Caco-2 (cell line): ENCODE results near the gene ICA1. TPM values are rescaled to one million over a fixed set of nuclear protein-coding genes. Genes with fewer than 3 reads are reported as not detected.

Experiments used
- BruUV-seq: library from RNA; stranded (reverse); fragments of 400-500 nt; replicated peaks from 2 replicates; lab custom pipeline; 2021; lab: Mats Ljungman, UMichigan
- CTCF ChIA-PET: fragments of 300-600 bp; sonication (Branson Sonifier 250); formaldehyde crosslinking; loops from one replicate; lab custom pipeline; 2022; ENCODE audit warnings: antibody characterized with exemption; lab: Charles Lee
- POLR2A ChIA-PET: fragments of 300-600 bp; sonication (Branson Sonifier 250); formaldehyde crosslinking; loops from one replicate; lab custom pipeline; 2022; ENCODE audit warnings: antibody characterized with exemption; lab: Charles Lee
- DNase-seq, 2 experiments: peaks; one replicate each; pipeline versions ENCODE4 v3.0.0 to v3.0.0-alpha.2; 2020 to 2022
- H3K27me3 ChIP-seq: replicated peaks from 2 replicates; pipeline ENCODE4 v1.6.0; 2011; ENCODE audit warnings: low read length; ENCODE audit not compliant: control insufficient read depth, insufficient read depth
- H3K36me3 ChIP-seq: 2 replicates; pipeline ENCODE4 v1.5.1; 2011; ENCODE audit warnings: low read length; ENCODE audit not compliant: control insufficient read depth, insufficient read depth
- H3K4me1 ChIP-seq: fragments of 250-450 bp; sonication (Bioruptor Pico); 2 replicates; pipeline ENCODE4 v1.5.1; 2020; ENCODE audit warnings: mild to moderate bottlenecking
- H3K4me3 ChIP-seq: 2 replicates; pipeline ENCODE4 v1.5.1; 2011; ENCODE audit warnings: low read depth, mild to moderate bottlenecking, control low read depth, low read length
- H3K9me3 ChIP-seq: fragments of 250-450 bp; sonication (Bioruptor Pico); 2 replicates; pipeline ENCODE4 v1.5.1; 2020; ENCODE audit warnings: mild to moderate bottlenecking, moderate library complexity
- H3K27ac Mint-ChIP-seq: one replicate; pipeline ENCODE4 v1.8.0; 2022; ENCODE audit warnings: mixed read lengths; ENCODE audit not compliant: unreplicated experiment
- H3K27me3 Mint-ChIP-seq: one replicate; pipeline ENCODE4 v1.8.0; 2022; ENCODE audit warnings: mixed read lengths; ENCODE audit not compliant: insufficient read depth, unreplicated experiment
- H3K36me3 Mint-ChIP-seq: one replicate; pipeline ENCODE4 v1.8.0; 2022; ENCODE audit warnings: mild to moderate bottlenecking, mixed read lengths; ENCODE audit not compliant: insufficient read depth, unreplicated experiment
- H3K4me1 Mint-ChIP-seq: one replicate; pipeline ENCODE4 v1.8.0; 2022; ENCODE audit warnings: low read depth, mixed read lengths; ENCODE audit not compliant: unreplicated experiment
- H3K4me3 Mint-ChIP-seq: one replicate; pipeline ENCODE4 v1.8.0; 2022; ENCODE audit warnings: mild to moderate bottlenecking, moderate library complexity, mixed read lengths; ENCODE audit not compliant: unreplicated experiment
- H3K9me3 Mint-ChIP-seq: one replicate; pipeline ENCODE4 v1.8.0; 2022; ENCODE audit warnings: mixed read lengths; ENCODE audit not compliant: unreplicated experiment
- CTCF ChIP-seq, 2 experiments: fragments of 200-600 bp in 1 of 2; IDR thresholded peaks; 1 replicate in 1 of 2; 2 replicates in 1 of 2; pipeline versions ENCODE4 v1.5.1 to v1.8.0; 2011 to 2022; ENCODE audit warnings: antibody characterized with exemption in 1 of 2, control low read depth in 1 of 2, inconsistent platforms in 1 of 2, low read depth in 1 of 2, low read length in 1 of 2, mild to moderate bottlenecking in 1 of 2, moderate library complexity in 1 of 2; ENCODE audit not compliant: insufficient read depth in 1 of 2, severe bottlenecking in 1 of 2, unreplicated experiment in 1 of 2
- intact Hi-C: fragments of 100-400 bp; cut with micrococcal nuclease; formaldehyde crosslinking; loops from one replicate; pipeline ENCODE4 v1.10.0; 2022; ENCODE audit not compliant: unreplicated experiment
- total RNA-seq: library from RNA; stranded (reverse); gene quantifications from 2 replicates; pipeline ENCODE4 v1.2.3, GENCODE V29; 2022

Gene ICA1
- total RNA-seq, 1 experiment from 2014 or later, result 34.2 TPM

DNA sequence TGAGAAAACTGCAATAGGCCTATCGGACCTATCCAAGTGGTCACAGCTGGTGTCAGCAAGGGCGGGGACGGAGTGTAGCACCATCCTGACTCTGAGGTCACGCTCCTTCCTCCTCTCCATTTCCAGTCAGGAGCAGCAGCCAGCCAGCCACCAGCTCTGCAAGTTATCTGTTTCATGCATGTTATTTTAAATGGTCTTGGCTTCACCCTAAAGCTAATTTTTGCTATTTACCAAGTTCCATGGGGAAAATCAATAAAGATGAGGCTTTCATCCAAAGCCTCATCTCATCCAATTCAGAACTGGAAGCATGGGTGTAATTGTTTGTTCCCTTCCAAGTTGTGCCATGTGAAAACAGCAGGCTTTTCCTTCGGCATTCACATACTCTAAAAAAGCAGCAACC, 49.3 kb downstream of the ICA1 start:
- POLR2A ChIA-PET, result no interaction called here
- no peak for DNase-seq
- H3K27me3 Mint-ChIP-seq, result no peaks in the 10 kb centered on the region
- no peak overlapping the region for H3K4me3 Mint-ChIP-seq
- Histone ChIP-seq H3K9me3 (no peaks in the 10 kb centered on the region), H3K4me3 (no peak overlapping the region), H3K4me1 (no peaks in the 10 kb centered on the region), H3K27me3 (no peaks in the 10 kb centered on the region), H3K36me3 (no peaks in the 10 kb centered on the region)
- peaks cover 4% of the 10 kb centered on the region for H3K4me1 Mint-ChIP-seq
- CTCF ChIA-PET, result no interaction called here
- TF ChIP-seq CTCF (IDR thresholded peaks at IDR 0.05; ENCODE audit: insufficient read depth in 1 of 2, low read depth in 1 of 2, low read length in 1 of 2, severe bottlenecking in 1 of 2, unreplicated experiment in 1 of 2), result no peak
- H3K36me3 Mint-ChIP-seq, result peaks cover 14% of the 10 kb centered on the region
- intact Hi-C loops, result loop anchor here (10.0 kb wide), 1 partner anchor 648 kb away; the partner anchor contains the start of gene MIOS
- no peaks in the 10 kb centered on the region for H3K9me3 Mint-ChIP-seq
- no peak overlapping the region for H3K27ac Mint-ChIP-seq
- no TSS peak for BruUV-seq

DNA sequence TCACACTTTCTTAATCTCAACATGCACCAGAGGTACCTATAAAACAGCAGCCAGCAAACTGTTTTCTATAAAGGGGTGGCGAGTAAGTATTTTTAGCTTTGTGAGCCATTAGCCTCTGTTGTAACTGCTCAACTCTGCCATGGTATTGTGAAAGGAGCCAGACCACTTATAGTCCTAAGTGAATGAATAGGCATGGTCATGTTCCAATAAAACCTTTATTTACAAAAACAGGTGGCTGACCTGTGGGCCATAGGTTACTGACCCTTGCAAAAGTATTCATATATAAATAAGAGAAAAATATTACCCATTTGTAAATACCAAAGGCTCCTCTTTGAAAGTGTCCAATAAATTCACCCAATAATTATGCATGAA, 50.3 kb downstream of the ICA1 start:
- intact Hi-C loops, result loop anchor here (10.0 kb wide), 1 partner anchor 647 kb away; the partner anchor contains the start of gene MIOS
- TF ChIP-seq CTCF (IDR thresholded peaks at IDR 0.05; ENCODE audit: insufficient read depth in 1 of 2, low read depth in 1 of 2, low read length in 1 of 2, severe bottlenecking in 1 of 2, unreplicated experiment in 1 of 2), result no peak
- Histone ChIP-seq H3K4me1 (no peaks in the 10 kb centered on the region), H3K27me3 (no peaks in the 10 kb centered on the region), H3K9me3 (no peaks in the 10 kb centered on the region), H3K36me3 (no peaks in the 10 kb centered on the region), H3K4me3 (no peak overlapping the region)
- BruUV-seq, result no TSS peak
- no peaks in the 10 kb centered on the region for H3K9me3 Mint-ChIP-seq
- POLR2A ChIA-PET, result no interaction called here
- no peaks in the 10 kb centered on the region for H3K4me1 Mint-ChIP-seq
- H3K27ac Mint-ChIP-seq, result no peak overlapping the region
- DNase-seq, result no peak
- H3K36me3 Mint-ChIP-seq, result peaks cover 9% of the 10 kb centered on the region
- no peaks in the 10 kb centered on the region for H3K27me3 Mint-ChIP-seq
- no peak overlapping the region for H3K4me3 Mint-ChIP-seq
- CTCF ChIA-PET, result no interaction called here

DNA sequence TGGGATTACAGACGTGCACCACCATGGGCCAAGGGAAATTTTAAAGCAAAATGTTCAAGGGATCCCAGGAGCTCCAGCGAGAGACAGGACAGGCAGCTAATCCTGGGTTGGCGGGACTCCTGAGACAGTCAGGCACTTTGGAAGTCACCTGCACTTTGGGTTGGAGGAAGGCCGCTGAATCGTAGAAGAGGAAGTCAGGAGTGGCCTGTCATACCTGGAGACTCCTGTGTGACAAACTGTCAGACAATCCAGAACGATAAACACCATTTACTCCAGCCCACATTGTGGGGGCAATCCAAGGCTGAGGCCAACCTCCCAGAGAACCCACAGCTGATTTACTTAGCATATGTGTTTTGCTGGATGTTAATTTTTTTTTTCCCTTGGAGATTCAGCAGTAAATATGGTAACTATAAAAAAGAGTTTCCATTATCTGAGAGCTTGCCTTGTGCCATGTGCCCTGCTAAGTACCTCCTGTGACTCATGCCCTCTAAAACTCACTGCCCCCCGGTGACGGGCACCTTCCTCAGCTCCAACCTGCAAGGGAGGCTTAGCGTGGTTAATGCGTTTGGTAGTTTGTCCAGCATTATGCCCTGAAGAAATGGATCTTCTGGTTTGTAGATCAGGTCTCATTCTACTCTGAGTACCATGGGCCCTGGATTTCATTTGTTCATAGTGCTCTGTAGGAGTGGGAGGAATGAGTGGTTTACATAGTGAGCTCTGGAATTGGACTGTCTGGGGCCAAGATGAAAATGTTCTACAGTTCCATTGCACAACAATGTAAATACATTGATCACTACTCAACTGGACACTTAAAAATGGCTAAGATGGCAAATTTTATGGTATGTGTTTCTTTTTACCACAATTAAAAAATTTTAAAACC, 50.9 kb downstream of the ICA1 start:
- no peaks in the 10 kb centered on the region for H3K4me1 ChIP-seq
- Mint-ChIP-seq H3K9me3 (no peaks in the 10 kb centered on the region), H3K27me3 (no peaks in the 10 kb centered on the region), H3K4me1 (no peaks in the 10 kb centered on the region), H3K4me3 (no peak overlapping the region), H3K36me3 (peaks cover 9% of the 10 kb centered on the region), H3K27ac (no peak overlapping the region)
- no peaks in the 10 kb centered on the region for H3K36me3 ChIP-seq
- no peaks in the 10 kb centered on the region for H3K27me3 ChIP-seq
- TF ChIP-seq CTCF (IDR thresholded peaks at IDR 0.05; ENCODE audit: insufficient read depth in 1 of 2, low read depth in 1 of 2, low read length in 1 of 2, severe bottlenecking in 1 of 2, unreplicated experiment in 1 of 2), result no peak
- DNase-seq, result no peak
- no peak overlapping the region for H3K4me3 ChIP-seq
- ChIA-PET CTCF (no interaction called here), POLR2A (no interaction called here)
- H3K9me3 ChIP-seq, result no peaks in the 10 kb centered on the region
- no TSS peak for BruUV-seq
- intact Hi-C loops, result loop anchor here (10.0 kb wide), 1 partner anchor 646 kb away; the partner anchor contains the start of gene MIOS
